HK-2 (cell line): ENCODE results near the gene PRPF38A.

Experiments
- DNase-seq: peaks from one replicate; pipeline ENCODE4 v3.0.0-alpha.2; 2018; ENCODE audit not compliant: unreplicated experiment

Gene PRPF38A

GRCh38 chr1:52461821-52462220 lies 57.4 kb downstream of the PRPF38A start:
- DNase-seq = no peak

- DNase-seq = no peak
These were observed 59.5 kb downstream of the PRPF38A start for GRCh38 chr1:52463891-52464290.

- no peak for DNase-seq
These were observed 64.7 kb downstream of the PRPF38A start for GRCh38 chr1:52469108-52469507.
